Panc1 (cell line): Measurements from ENCODE around the gene MATN4. TPM values are rescaled to one million over a fixed set of nuclear protein-coding genes. Genes with fewer than 3 reads are reported as not detected.
A peak's percentile ranks its signal among the peaks of the same experiment; 100 is the strongest.

Source experiments
- ATAC-seq: fragments of 200-7000 bp; cut with Tn5 transposase; 2 replicates; pipeline ENCODE4 v1.9.1; 2020; ENCODE audit warnings: mild to moderate bottlenecking, moderate library complexity
- BruUV-seq: library from RNA; stranded (reverse); fragments of 400-500 nt; replicated peaks from 2 replicates; lab custom pipeline; 2021; lab: Mats Ljungman, UMichigan
- CTCF ChIA-PET: fragments of 300-600 bp; sonication (Branson Sonifier 250); formaldehyde crosslinking; loops from one replicate; lab custom pipeline; 2022; ENCODE audit warnings: antibody characterized with exemption; lab: Charles Lee
- POLR2A ChIA-PET: fragments of 300-600 bp; sonication (Branson Sonifier 250); formaldehyde crosslinking; loops from one replicate; lab custom pipeline; 2022; ENCODE audit warnings: antibody characterized with exemption; lab: Charles Lee
- DNase-seq: peaks from one replicate; pipeline ENCODE4 v3.0.0-alpha.2; 2010; ENCODE audit warnings: low read depth, low spot score
- H3K27ac ChIP-seq: 2 replicates; pipeline ENCODE4 v1.5.1; 2011; ENCODE audit warnings: mild to moderate bottlenecking, low read length, inconsistent platforms
- H3K27me3 ChIP-seq: fragments of 200-500 bp; sonication (Bioruptor generic); 2 replicates; pipeline ENCODE4 v1.6.0; 2014; ENCODE audit warnings: low read length, inconsistent platforms; ENCODE audit not compliant: control insufficient read depth, insufficient read depth
- H3K36me3 ChIP-seq: fragments of 200-500 bp; sonication (Bioruptor generic); 2 replicates; pipeline ENCODE4 v1.5.1; 2014; ENCODE audit warnings: inconsistent platforms, mild to moderate bottlenecking, low read length, moderate library complexity; ENCODE audit not compliant: control insufficient read depth, insufficient read depth
- H3K4me1 ChIP-seq: 2 replicates; pipeline ENCODE4 v1.5.1; 2011; ENCODE audit warnings: inconsistent platforms, mild to moderate bottlenecking, low read length, moderate library complexity; ENCODE audit not compliant: control insufficient read depth, insufficient read depth
- H3K4me3 ChIP-seq, 2 experiments: 2 replicates each; pipeline ENCODE4 v1.5.1; 2011 to 2012; ENCODE audit warnings: low read depth in 2 of 2, low read length in 2 of 2, mild to moderate bottlenecking in 2 of 2, inconsistent platforms in 1 of 2, moderate library complexity in 1 of 2
- H3K9me3 ChIP-seq: fragments of 200-500 bp; sonication (Bioruptor generic); 2 replicates; pipeline ENCODE4 v1.5.1; 2014; ENCODE audit warnings: low read depth, mild to moderate bottlenecking, inconsistent platforms, low read length, moderate library complexity; ENCODE audit not compliant: control insufficient read depth, insufficient read depth
- POLR2AphosphoS5 ChIP-seq: IDR thresholded peaks from 2 replicates; pipeline ENCODE4 v1.6.1; 2012; ENCODE audit warnings: mild to moderate bottlenecking, low read depth, low read length, moderate library complexity
- REST ChIP-seq, 2 experiments: IDR thresholded peaks; 2 replicates each; pipeline ENCODE4 v1.6.1; 2011 to 2012; ENCODE audit warnings: low read depth in 2 of 2, control low read depth in 1 of 2, low read length in 1 of 2, mild to moderate bottlenecking in 1 of 2, moderate library complexity in 1 of 2; ENCODE audit not compliant: insufficient read depth in 1 of 2
- SIN3A ChIP-seq: IDR thresholded peaks from 2 replicates; pipeline ENCODE4 v1.6.1; 2012; ENCODE audit warnings: low read depth, mild to moderate bottlenecking, low read length, moderate library complexity, borderline replicate concordance; ENCODE audit not compliant: insufficient read depth
- TCF7L2 ChIP-seq: IDR thresholded peaks from 2 replicates; pipeline ENCODE4 v1.6.1; 2011; ENCODE audit warnings: mild to moderate bottlenecking, low read depth, low read length, inconsistent platforms
- in situ Hi-C: cut with HindIII; loops from 2 replicates; pipeline ENCODE4 v1.10.0; 2016; ENCODE audit warnings: low sequenced_read_pairs, low pct_unique_long_range_greater_than_20kb
- intact Hi-C: fragments of 100-400 bp; cut with micrococcal nuclease; formaldehyde crosslinking; loops from one replicate; pipeline ENCODE4 v1.10.0; 2022; ENCODE audit not compliant: unreplicated experiment
- total RNA-seq: library from RNA; stranded (reverse); gene quantifications from one replicate; pipeline ENCODE4 v1.2.1, GENCODE V29; 2021; ENCODE audit not compliant: unreplicated experiment
- TF ChIP-seq, protein P1 (sequence below): fragments of 450-650 bp; IDR thresholded peaks from 2 replicates; pipeline ENCODE4 v1.5.1; 2017; ENCODE audit warnings: mild to moderate bottlenecking

The MATN4 gene
- total RNA-seq, 1 experiment from 2014 or later = 0.15 TPM

DNA sequence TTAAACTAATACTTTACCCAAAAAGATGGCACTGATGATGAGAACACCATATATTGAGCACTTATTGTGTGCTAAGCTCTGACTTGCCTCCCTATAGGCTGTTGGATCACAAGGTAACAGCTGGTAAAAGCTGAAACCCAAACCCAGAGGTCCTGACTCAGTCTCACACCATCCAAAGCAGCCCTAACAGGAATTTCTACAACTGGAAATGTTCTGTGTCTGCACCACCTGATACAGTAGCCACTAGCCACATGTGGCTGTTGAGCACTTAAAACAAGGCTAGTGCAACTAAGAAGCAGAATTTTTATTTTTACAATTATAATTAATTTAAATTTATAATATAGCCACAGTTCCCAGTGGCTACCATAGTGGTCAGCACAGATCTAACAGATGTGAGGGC is 15.6 kb upstream of the MATN4 start:
- Histone ChIP-seq H3K9me3 (no peaks in the 10 kb centered on the region), H3K27ac (no peak overlapping the region), H3K27me3 (no peaks in the 10 kb centered on the region), H3K4me3 (no peak overlapping the region), H3K4me1 (peaks cover 6% of the 10 kb centered on the region), H3K36me3 (0 out of 2 replicates have a peak, but pooled peaks cover 7% of the 10 kb centered on the region)
- POLR2A ChIA-PET = no interaction called here
- intact Hi-C loops = loop anchor here (5.0 to 10.0 kb wide), 2 partner anchors 114 to 451 kb away; no protein-coding TSS in a partner anchor
- no peak for DNase-seq
- BruUV-seq = no TSS peak
- in situ Hi-C loops = no loop called here
- TF ChIP-seq SIN3A = no peak
- TF ChIP-seq REST (IDR thresholded peaks at IDR 0.05; ENCODE audit: insufficient read depth in 1 of 2, low read depth in 2 of 2, low read length in 1 of 2) = no peak
- TF ChIP-seq, protein P1, sequence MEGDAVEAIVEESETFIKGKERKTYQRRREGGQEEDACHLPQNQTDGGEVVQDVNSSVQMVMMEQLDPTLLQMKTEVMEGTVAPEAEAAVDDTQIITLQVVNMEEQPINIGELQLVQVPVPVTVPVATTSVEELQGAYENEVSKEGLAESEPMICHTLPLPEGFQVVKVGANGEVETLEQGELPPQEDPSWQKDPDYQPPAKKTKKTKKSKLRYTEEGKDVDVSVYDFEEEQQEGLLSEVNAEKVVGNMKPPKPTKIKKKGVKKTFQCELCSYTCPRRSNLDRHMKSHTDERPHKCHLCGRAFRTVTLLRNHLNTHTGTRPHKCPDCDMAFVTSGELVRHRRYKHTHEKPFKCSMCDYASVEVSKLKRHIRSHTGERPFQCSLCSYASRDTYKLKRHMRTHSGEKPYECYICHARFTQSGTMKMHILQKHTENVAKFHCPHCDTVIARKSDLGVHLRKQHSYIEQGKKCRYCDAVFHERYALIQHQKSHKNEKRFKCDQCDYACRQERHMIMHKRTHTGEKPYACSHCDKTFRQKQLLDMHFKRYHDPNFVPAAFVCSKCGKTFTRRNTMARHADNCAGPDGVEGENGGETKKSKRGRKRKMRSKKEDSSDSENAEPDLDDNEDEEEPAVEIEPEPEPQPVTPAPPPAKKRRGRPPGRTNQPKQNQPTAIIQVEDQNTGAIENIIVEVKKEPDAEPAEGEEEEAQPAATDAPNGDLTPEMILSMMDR = no peak
- TF ChIP-seq TCF7L2 = no peak
- TF ChIP-seq POLR2AphosphoS5 = no peak; the same call in 1 of the 2 replicates
- CTCF ChIA-PET = interaction anchor here (0.6 to 1.5 kb wide), 3 partner anchors 12 to 445 kb away, joined by 3 to 10 read pairs (median 3); no protein-coding TSS in a partner anchor
- 0 out of 2 replicates have a peak, but pooled peaks have one; percentile 15 for ATAC-seq

GRCh38 chr20:45322952-45323383 is 14.9 kb upstream of the MATN4 start:
- ChIA-PET POLR2A (no interaction called here), CTCF (interaction anchor here (0.6 to 1.5 kb wide), 9 partner anchors 11 to 448 kb away, joined by 3 to 10 read pairs (median 4); no protein-coding TSS in a partner anchor)
- TF ChIP-seq SIN3A (no peak), REST (IDR thresholded peaks at IDR 0.05; ENCODE audit: insufficient read depth in 1 of 2, low read depth in 2 of 2, low read length in 1 of 2) (no peak), POLR2AphosphoS5 (no peak), TCF7L2 (no peak)
- TF ChIP-seq, protein P1 = peak; percentile 74
- H3K9me3 ChIP-seq = no peaks in the 10 kb centered on the region
- no peak overlapping the region for H3K27ac ChIP-seq
- H3K4me3 ChIP-seq = no peak overlapping the region
- in situ Hi-C loops (no loop called here), intact Hi-C loops (loop anchor here (5.0 to 10.0 kb wide), 2 partner anchors 114 to 452 kb away; no protein-coding TSS in a partner anchor)
- no peaks in the 10 kb centered on the region for H3K27me3 ChIP-seq
- BruUV-seq = no TSS peak
- H3K4me1 ChIP-seq = peaks cover 10% of the 10 kb centered on the region
- H3K36me3 ChIP-seq = 0 out of 2 replicates have a peak, but pooled peaks cover 5% of the 10 kb centered on the region
- DNase-seq = no peak
- ATAC-seq = peak; percentile 61
